Keratinocyte (primary cell): ENCODE data around the gene PIK3CB.

Experiments used
- CTCF ChIP-seq, 3 experiments: IDR thresholded peaks in 1 of 3; conservative IDR thresholded peaks in 1 of 3; optimal IDR thresholded peaks in 1 of 3; 2 replicates in 2 of 3; 3 replicates in 1 of 3; pipeline versions ENCODE3 to v1.5.1; 2011; ENCODE audit warnings: low read length in 3 of 3, mild to moderate bottlenecking in 3 of 3, moderate library complexity in 2 of 3, control low read depth in 1 of 3, inconsistent platforms in 1 of 3; ENCODE audit not compliant: insufficient read depth in 2 of 3; ENCODE audit errors: extremely low read depth in 1 of 3
- EZH2 ChIP-seq: IDR thresholded peaks from one replicate; pipeline ENCODE4 v1.6.1; 2012; ENCODE audit warnings: inconsistent platforms, mild to moderate bottlenecking, low read length, moderate library complexity

DNA sequence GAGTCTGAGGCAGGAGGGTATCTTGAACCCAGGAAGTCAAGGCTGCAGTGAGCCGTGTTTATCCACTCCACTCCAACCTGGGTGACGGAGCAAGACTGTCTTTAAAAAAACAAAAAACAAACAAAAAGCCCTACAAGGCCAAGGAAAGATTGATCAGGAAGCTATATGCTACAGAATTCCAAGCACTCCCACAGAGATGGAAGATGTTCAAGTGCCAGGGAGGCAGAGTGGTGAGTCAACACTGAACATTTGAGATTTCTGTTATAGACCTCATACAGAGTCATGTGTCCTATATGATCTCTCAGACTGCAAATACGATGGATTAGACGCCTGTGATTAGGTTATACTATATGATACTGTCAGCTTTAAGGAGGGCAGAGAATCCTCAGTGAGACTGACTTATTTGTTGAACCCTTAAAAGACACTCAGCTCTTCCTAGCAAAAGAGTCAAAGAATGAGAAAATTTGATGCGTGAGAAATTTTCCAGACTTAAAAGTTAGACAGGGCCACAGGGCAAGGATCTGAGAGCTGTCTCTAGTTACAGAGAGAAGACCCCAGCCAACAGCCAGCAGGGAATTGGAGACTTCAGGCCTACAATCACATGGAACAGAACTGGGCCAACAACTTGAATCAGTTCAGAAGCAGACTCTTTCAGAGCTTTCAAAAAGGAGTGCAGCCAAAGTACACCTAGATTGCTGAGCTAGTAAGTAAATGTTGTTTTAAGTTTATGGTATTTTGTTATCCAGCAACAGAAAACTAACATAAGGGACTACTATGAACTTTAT is 107.6 kb downstream of the PIK3CB start:
- no peak for TF ChIP-seq CTCF (optimal IDR thresholded peaks at IDR 0.05 in 1 of 3, IDR thresholded peaks at IDR 0.05 in 1 of 3, conservative IDR thresholded peaks at IDR 0.05 in 1 of 3; ENCODE audit: extremely low read depth in 1 of 3, insufficient read depth in 2 of 3, low read length in 3 of 3)
- no peak for TF ChIP-seq EZH2
